Activated CD8-positive, alpha-beta memory T cell treated with anti-CD3 and anti-CD28 coated beads for 36 hours (primary cell): ENCODE measurements around the gene SETD2. TPM values are rescaled to one million over a fixed set of nuclear protein-coding genes. Genes with fewer than 3 reads are reported as not detected.

Experiments
- CTCF ChIA-PET: fragments of 350-600 bp; sonication (Branson Sonifier 250); formaldehyde crosslinking; loops from one replicate; lab custom pipeline; 2021; ENCODE audit warnings: antibody characterized with exemption; lab: Charles Lee
- POLR2A ChIA-PET: fragments of 350-600 bp; sonication (Branson Sonifier 250); formaldehyde crosslinking; loops from one replicate; lab custom pipeline; 2021; ENCODE audit warnings: antibody characterized with exemption; lab: Charles Lee
- total RNA-seq, 2 experiments: library from RNA; stranded (reverse); gene quantifications; one replicate each; pipeline ENCODE4 v1.2.3, GENCODE V29; 2021

SETD2 gene
- total RNA-seq, 2 experiments from 2014 or later: 28.6 to 28.9 TPM

DNA sequence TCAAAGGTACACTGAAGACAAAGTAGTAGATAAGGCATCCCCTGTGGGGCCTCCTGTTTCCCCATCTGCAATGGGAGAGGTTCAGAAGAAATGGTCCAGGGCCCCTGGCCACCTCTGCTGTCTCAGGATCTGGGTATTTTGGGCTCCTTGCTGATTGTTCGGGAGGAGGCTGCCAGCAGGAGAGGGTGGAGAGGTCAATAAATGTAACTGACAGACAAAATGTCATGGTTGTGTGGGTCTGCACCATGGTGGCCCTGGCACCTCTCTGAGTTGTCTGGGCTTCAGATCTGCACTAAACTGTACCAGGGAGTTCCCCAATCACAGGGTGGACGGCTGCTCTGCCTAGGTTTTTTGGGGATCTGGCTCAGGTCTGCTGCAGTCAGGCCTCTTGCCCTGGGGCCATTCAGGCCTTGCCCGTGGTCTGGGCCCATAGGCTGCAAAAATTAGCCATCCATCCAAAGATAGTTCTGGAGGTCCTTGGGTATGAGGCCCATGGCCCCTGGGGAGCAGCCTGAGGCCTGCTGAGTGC is 177.1 kb downstream of the SETD2 start:
- ChIA-PET CTCF (interaction anchor here (0.9 kb wide), 1 partner anchor 11 kb away, joined by 4 read pairs; the partner anchor contains the start of gene CCDC12), POLR2A (interaction anchor here (0.8 to 2.1 kb wide), 4 partner anchors 7 to 13 kb away, joined by 3 to 9 read pairs (median 4); partner anchors contain the start of genes CCDC12 and NBEAL2)

- ChIA-PET POLR2A (interaction anchor here (2.1 kb wide), 1 partner anchor 9 kb away, joined by 9 read pairs; the partner anchor contains the start of gene CCDC12), CTCF (no interaction called here)
These were observed 177.7 kb downstream of the SETD2 start for GRCh38 chr3:46986055-46986730.

DNA sequence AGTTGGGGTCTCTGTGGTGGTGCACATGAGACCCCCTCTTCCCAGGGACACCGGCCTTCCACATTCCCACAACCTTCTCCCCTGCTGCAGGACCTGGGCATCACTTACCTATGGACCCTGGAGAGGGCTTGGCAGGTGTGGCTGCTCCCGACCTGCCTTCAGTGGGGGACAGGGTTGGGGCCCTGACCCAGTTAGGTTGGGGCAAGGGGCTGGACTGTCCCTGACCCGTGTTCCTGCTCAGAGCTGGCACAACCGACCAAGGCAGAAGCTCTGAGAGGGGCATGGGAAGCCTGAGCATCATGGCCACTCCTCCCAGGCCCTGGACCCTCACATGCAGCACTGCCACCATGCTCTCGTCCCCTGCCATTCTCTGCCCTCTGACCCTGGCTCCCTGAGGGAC is 178.3 kb downstream of the SETD2 start:
- CTCF ChIA-PET: no interaction called here
- POLR2A ChIA-PET: no interaction called here

DNA sequence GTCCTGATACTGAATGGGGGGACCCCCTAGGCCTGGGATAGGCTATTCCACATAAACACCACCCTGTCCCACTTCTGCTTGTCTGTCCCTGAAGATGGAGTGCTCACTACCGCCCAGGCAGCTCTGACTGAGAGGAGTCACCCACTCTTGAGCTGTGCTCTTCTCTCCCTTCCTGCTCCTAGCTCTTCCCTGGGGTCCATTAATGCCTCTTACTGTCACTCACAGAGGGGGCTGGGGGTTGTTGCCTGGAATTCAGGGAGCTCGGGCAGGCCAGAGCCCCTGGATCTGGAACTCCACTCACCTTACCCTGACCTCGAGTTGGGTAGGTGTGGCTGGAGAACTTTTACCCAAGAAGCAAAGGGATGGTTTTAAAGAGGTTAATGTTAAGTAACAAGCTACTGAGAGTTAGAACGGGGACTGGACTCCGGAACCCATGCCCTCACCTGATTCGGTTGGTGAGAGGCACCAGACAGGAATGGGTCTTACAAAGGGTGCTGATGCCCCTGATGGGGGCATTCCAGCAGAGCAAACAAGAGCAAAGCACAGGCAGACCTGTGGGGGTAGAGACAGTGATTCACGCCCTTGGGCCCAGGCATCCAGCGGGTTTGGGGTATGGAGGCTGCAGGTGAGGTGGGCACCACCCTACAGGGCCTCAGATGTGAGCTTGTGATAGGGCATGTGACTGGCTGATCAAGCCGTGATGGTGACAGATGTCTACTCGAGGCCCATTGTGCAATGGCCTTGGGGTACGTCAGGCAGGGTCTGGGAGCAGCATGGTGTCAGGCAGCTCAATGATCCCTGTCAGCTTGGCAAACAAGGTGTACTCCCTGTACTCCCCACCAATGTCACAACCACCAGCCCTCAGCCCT is 179.1 kb downstream of the SETD2 start:
- ChIA-PET POLR2A (interaction anchor here (0.6 kb wide), 1 partner anchor 466 kb away, joined by 4 read pairs; no protein-coding TSS in a partner anchor), CTCF (no interaction called here)

DNA sequence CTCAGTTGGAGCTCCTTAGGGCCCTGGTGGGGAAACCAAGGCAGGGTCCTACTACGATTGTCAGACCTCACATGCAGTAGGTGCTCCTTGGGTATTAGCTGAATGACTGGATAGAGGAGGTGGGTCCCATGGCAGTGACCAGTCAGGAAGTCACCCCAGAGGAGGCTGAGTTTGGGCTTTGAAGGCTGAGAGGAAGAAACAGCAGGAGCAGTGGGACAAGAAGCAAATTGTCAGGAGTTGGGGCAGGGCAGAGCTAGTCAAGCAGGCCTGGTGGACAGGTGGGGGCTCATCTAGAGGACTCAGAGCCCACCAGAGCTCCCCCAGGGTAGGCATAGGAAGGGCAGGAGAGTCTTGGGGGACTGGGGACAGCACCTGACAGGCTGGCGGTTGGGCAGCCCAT is 181.4 kb downstream of the SETD2 start:
- ChIA-PET CTCF (interaction anchor here (1.6 kb wide), 1 partner anchor 73 kb away, joined by 5 read pairs; no protein-coding TSS in a partner anchor), POLR2A (interaction anchor here (0.8 kb wide), 1 partner anchor 24 kb away, joined by 3 read pairs; no protein-coding TSS in a partner anchor)

- POLR2A ChIA-PET: interaction anchor here (0.7 to 0.8 kb wide), 2 partner anchors 23 kb away, joined by 3 read pairs; no protein-coding TSS in a partner anchor
- CTCF ChIA-PET: interaction anchor here (1.6 kb wide), 1 partner anchor 73 kb away, joined by 5 read pairs; no protein-coding TSS in a partner anchor
These were observed 181.9 kb downstream of the SETD2 start for GRCh38 chr3:46981932-46982471.

GRCh38 chr3:46979958-46980497 is 183.9 kb downstream of the SETD2 start:
- CTCF ChIA-PET: interaction anchor here (0.6 to 1.5 kb wide), 7 partner anchors 10 to 184 kb away, joined by 3 to 5 read pairs (median 3); partner anchors contain the start of gene SETD2
- POLR2A ChIA-PET: interaction anchor here (0.8 to 1.6 kb wide), 10 partner anchors 7 to 54 kb away, joined by 3 to 11 read pairs (median 4); no protein-coding TSS in a partner anchor

DNA sequence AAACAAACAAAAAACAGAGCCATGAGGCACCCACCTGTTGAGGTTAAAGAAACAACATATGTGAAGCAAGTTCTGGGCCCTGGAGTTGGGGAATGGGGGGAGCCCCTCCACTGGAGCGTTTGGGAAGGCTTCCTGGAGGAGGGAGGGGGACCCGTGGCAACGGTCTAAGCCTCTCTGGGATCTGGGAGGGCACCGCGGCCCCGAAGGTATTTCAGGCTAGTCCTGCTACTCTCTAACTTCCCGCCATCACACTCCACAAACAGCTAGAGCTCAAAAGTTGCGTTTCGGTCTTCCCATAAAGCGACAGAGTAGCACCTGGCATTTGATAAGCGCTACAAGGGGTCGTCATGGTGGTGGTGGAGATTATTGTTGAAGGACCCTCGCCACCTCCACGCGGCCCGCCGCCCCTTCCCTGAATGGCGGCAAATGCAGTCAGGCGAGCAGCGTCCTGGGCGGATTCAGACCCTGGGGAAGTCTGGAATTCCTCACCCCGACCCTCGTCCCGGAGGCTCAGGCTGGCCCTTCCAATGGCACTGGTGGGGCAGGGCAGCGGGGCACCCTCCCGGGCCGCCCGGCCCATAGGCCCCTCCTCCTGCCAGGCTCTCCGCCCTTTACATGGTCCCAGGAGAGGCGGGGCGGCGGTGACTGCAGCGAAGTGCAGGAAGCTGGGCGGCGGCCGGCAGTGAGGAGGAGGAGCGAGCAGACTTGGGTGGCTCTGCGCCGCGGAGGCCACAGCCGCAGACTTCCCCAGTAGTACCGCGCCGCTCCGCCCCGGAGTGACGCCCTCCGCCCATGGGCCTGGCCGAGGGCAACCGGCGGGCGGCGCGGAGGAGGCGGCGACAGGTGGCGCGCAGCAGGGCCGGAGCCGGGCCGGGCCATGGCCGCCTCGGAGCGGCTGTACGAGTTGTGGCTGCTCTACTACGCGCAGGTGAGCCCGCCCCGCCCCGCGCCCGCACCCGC is 184.6 kb downstream of the SETD2 start, which contains the start of gene NBEAL2:
Gene NBEAL2 (plus strand): TSS at position 682 of the 960 bp plus-strand sequence. CDS start 196 bp downstream, at position 878.
- ChIA-PET POLR2A (interaction anchor here (1.0 to 1.6 kb wide), 9 partner anchors 8 to 54 kb away, joined by 3 to 11 read pairs (median 5); no protein-coding TSS in a partner anchor), CTCF (interaction anchor here (0.6 to 1.5 kb wide), 4 partner anchors 9 to 185 kb away, joined by 3 to 5 read pairs (median 3); partner anchors contain the start of gene SETD2)

- CTCF ChIA-PET: no interaction called here
- POLR2A ChIA-PET: interaction anchor here (1.4 kb wide), 1 partner anchor 31 kb away, joined by 5 read pairs; no protein-coding TSS in a partner anchor
These were observed 185.5 kb downstream of the SETD2 start for GRCh38 chr3:46978381-46978780.

DNA sequence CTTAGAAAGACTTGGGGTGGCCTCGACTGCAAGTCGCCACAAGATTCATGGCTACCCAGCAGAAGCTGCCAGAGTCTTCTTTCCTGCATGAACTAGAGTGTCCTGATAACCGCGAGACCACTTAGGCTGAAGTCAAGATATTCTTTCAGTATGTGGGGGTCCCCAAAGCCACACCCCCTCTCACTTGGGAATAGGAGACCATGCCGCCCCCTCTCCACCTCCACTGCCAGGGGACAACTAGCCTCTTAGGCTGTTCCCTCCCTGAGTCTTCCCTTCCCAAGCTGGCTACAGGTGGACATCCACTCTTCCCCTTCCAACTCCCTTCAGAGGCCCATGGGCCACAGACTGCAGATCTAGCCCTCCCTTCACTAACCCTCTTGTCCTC is 186.1 kb downstream of the SETD2 start:
- ChIA-PET POLR2A (interaction anchor here (1.8 to 2.3 kb wide), 2 partner anchors 10 to 19 kb away, joined by 9 to 12 read pairs; no protein-coding TSS in a partner anchor), CTCF (no interaction called here)

GRCh38 chr3:46976326-46977190 is 187.4 kb downstream of the SETD2 start, which contains the start of gene CCDC12:
Gene CCDC12 (minus strand): TSS chr3:46976745. CDS start chr3:46976732, 13 bp downstream.
- CTCF ChIA-PET: interaction anchor here (0.7 to 1.2 kb wide), 6 partner anchors 11 to 71 kb away, joined by 3 to 7 read pairs (median 4); no protein-coding TSS in a partner anchor
- POLR2A ChIA-PET: interaction anchor here (0.5 to 2.3 kb wide), 7 partner anchors 11 to 674 kb away, joined by 3 to 12 read pairs (median 5); no protein-coding TSS in a partner anchor

DNA sequence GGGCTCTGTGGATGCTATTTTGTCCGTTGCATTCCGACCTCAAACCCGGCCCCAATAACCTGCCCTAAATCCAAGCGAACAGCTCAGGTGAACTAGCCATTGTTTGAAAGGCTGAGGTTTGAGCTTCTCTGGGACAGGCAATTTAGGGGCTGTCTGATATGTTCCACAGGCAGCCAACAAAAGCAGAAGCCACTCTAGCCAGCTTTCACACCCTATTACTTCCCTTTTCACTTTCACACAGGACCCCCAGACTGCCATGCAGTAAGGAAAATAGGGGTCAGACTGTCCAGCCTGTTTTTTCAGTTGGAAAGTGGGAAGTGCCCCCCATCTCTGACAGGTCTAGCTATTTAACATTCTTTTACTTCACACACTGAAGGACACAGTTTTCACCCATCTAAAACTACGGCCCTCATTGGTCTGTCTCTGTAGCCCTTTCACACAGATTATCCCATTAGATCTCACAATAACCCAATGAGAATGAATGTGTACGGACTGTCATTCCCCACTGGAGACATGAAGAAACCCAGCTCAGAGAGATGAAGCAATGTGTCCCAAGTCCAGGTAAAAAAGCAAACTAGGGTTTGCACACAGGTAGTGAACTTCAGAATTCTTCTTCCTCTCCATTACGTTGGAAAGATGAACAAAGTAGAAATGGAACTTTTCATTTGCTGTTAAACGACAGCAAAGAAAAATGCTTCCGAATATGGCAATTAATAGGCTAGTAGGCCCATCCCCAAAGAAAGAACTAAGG is 189.3 kb downstream of the SETD2 start:
- ChIA-PET POLR2A (interaction anchor here (0.7 kb wide), 1 partner anchor 13 kb away, joined by 4 read pairs; no protein-coding TSS in a partner anchor), CTCF (no interaction called here)

GRCh38 chr3:46972396-46972795 is 191.5 kb downstream of the SETD2 start:
- CTCF ChIA-PET: no interaction called here

GRCh38 chr3:46971742-46972141 is 192.2 kb downstream of the SETD2 start:
- POLR2A ChIA-PET: interaction anchor here (1.0 kb wide), 1 partner anchor 8 kb away, joined by 3 read pairs; the partner anchor contains the start of gene NBEAL2
- CTCF ChIA-PET: no interaction called here

More at GRCh38 chr3:46972396-46972795, 191.5 kb downstream of the SETD2 start:
- POLR2A ChIA-PET: no interaction called here

GRCh38 chr3:46971151-46971550 is 192.8 kb downstream of the SETD2 start:
- POLR2A ChIA-PET: interaction anchor here (1.0 kb wide), 1 partner anchor 9 kb away, joined by 3 read pairs; the partner anchor contains the start of gene NBEAL2
- CTCF ChIA-PET: no interaction called here
